LNCaP clone FGC (cell line): Measurements from ENCODE around the gene CCDC121.
A peak's percentile ranks its signal among the peaks of the same experiment; 100 is the strongest.
"Not testable (repeated sequence)": the region's sequence is repeated elsewhere in the genome, so short reads cannot be mapped to it uniquely, and the experiment has no call there.

Experiments used
- DNase-seq: peaks from one replicate; pipeline ENCODE4 v3.0.0-alpha.2; 2011; ENCODE audit warnings: low read depth
- H3K4me3 ChIP-seq: 2 replicates; pipeline ENCODE4 v1.5.1; 2011; ENCODE audit warnings: mild to moderate bottlenecking, low read depth, low read length, control low read depth
- TF ChIP-seq, protein P1 (sequence below): IDR thresholded peaks from 2 replicates; pipeline ENCODE4 v1.5.1; 2012; ENCODE audit warnings: mild to moderate bottlenecking; ENCODE audit not compliant: control insufficient read depth, insufficient read depth; ENCODE audit errors: extremely low read depth

CCDC121 gene

DNA sequence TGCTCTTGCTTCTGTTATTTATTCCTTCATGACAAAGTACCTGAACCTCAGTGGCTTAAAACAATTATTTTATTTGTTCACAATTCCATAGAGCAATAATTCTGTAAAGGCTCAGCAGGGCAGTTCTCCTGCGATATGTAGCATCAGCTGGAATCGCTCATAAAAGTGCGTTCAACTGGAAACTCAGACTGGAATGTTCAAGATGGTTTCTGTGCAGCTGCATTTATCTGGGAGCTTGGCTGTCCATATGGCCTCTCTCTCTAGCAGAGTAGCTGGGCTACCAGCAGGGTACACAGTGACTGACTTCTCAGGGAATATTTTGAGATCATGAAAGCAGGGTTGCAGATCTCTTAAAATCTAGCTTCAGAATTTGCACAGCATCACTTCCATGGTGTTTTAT is 13.5 kb downstream of the CCDC121 start:
- TF ChIP-seq, protein P1, sequence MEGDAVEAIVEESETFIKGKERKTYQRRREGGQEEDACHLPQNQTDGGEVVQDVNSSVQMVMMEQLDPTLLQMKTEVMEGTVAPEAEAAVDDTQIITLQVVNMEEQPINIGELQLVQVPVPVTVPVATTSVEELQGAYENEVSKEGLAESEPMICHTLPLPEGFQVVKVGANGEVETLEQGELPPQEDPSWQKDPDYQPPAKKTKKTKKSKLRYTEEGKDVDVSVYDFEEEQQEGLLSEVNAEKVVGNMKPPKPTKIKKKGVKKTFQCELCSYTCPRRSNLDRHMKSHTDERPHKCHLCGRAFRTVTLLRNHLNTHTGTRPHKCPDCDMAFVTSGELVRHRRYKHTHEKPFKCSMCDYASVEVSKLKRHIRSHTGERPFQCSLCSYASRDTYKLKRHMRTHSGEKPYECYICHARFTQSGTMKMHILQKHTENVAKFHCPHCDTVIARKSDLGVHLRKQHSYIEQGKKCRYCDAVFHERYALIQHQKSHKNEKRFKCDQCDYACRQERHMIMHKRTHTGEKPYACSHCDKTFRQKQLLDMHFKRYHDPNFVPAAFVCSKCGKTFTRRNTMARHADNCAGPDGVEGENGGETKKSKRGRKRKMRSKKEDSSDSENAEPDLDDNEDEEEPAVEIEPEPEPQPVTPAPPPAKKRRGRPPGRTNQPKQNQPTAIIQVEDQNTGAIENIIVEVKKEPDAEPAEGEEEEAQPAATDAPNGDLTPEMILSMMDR: no peak
- no peak overlapping the region for H3K4me3 ChIP-seq
- DNase-seq: no peak

DNA sequence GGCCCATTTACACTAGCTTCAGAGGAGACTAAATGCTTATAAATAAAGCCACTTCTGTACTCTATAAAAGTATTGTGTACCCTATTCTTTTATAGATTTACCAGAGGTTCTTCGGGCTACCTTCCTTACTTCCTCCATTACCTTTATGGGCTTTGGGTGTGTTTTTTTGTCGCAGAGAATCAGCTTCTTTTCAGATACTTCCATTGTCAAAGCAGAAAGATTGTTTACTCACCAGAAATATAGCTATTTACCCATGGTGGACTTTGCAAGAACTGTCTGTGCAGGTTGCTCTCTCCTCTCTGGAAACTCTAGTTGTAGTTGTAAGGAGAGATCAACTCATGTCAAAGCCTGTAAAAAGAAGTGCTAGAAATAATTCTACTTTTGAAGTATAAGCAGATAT is 14.8 kb downstream of the CCDC121 start:
- DNase-seq: peak; percentile 61
- H3K4me3 ChIP-seq: no peak overlapping the region
- TF ChIP-seq, protein P1: no peak

DNA sequence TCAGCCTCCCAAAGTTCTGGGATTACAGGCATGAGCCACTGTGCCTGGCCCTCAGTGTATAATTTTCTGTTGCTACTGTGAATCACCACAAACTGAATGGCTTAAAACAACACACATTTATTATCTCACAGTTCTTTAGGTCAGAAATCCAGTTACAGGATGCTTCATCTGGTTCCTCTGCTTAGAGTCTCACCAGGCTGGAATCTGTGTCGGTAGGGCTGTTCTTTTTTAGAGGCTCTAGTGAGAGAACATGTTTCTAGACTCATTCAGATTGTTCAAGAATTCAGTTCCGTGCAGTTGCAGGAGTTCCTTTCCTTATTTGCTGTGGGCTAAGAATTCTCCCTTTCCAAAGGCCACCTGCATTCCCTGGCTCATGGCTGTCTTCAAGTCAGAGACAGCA is 22.2 kb downstream of the CCDC121 start:
- DNase-seq: no peak
- TF ChIP-seq, protein P1: no peak
- no peak overlapping the region for H3K4me3 ChIP-seq

DNA sequence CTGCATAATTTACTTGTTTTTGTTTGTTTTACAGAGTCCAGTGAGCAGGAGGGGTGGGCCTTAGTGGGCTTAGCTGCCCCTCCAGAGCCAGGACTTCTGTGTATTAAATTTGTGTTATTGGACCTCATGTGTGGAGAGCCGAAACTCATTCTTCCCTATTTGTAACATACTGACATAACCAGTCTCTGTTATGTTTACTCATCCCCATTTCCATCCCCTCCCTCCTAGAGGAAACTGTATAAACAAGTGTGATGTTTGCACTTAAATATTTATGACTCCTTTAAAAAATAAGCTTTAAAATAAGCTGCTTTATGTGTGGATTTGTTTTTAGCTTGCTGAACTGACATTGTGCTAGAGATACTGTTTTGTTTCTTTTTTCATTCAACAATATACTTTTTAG is 32.2 kb downstream of the CCDC121 start:
- peak overlapping the region; percentile 40 for H3K4me3 ChIP-seq
- TF ChIP-seq, protein P1: no peak
- DNase-seq: peak; percentile 67

DNA sequence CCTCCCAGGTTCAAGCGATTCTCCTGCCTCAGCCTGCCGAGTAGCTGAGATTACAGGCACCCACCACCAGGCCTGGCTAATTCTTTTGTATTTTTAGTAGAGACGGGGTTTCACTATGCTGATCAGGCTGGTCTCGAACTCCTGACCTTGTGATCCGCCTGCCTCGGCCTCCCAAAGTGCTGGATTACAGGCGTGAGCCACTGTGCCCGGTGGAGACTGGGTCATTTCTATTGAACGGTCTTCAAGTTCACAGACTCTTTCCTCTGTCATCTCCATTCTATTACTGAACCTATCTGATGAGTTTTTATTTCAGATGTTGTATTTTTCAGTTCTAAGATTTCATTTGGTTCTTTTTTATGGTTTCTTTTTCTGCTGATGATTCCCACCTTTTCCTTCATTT is 33.4 kb downstream of the CCDC121 start:
- H3K4me3 ChIP-seq, DNase-seq: not testable (repeated sequence)

DNA sequence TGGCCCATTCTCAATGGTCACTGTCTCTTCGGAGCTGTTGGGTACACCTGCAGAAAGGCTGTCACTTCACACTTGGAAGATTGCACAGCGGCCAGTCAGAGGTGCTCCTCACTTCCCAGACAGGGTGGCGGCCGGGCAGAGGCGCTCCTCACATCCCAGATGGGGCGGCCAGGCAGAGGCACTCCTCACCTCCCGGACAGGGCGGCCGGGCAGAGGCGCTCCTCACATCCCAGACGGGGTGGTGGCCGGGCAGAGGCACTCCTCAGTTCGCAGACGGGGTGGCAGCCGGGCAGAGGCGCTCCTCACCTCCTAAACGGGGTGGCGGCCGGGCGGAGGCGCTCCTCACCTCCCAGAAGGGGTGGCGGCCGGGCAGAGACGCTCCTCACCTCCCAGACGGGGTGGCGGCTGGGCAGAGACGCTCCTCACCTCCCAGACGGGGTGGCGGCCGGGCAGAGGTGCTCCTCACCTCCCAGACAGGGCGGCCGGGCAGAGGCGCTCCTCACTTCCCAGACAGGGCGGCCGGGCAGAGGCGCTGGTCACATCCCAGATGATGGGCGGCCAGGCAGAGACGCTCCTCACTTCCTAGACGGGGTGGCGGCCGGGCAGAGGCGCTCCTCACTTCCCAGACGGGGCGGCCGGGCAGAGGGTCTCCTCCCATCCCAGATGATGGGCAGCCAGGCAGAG is 34.6 kb downstream of the CCDC121 start:
- DNase-seq: not testable (repeated sequence)

DNA sequence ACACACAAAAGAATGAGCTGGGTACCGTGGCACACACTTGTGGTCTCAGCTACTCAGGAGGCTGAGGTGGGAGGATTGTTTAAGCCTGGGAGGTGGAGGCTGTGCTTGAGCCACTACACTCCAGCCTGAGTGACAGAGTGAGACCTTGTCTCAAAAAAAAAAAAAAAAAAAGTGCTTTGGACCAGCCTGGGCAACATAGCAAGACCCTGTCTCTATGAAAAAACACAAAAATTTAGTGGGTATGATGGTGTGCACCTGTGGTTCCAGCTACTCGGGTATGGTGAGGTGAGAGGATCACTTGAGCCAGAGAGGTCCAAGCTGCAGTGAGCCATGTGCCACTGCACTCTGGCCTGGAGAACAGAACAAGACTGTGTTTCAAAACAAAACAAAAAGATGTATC is 35.6 kb downstream of the CCDC121 start:
- DNase-seq: no peak
- TF ChIP-seq, protein P1: no peak

More for the DNA sequence above, 34.6 kb downstream of the CCDC121 start:
- not testable (repeated sequence) for H3K4me3 ChIP-seq

DNA sequence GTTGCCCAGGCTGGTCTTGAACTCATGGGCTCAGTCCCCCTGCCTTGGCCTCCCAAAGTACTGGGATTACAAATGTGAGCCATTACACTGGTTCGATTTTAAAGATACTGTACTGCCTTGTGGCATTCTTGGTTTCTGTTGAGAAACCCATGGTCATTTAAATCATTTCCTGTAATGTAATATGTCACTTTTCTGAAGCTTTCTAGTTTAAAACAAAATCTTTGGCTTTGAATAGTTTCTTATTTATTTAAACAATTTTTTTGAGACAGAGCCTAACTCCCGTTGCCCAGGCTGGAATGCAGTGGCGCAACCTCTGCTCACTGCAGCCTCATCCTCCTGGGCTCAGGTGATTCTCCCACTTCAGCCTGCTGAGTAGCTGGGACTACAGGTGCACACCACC is 37.1 kb downstream of the CCDC121 start:
- no peak for DNase-seq
- TF ChIP-seq, protein P1: no peak
- no peak overlapping the region for H3K4me3 ChIP-seq

More for the DNA sequence above, 35.6 kb downstream of the CCDC121 start:
- no peak overlapping the region for H3K4me3 ChIP-seq
